ENCODE data around the gene ETS1.

Gene ETS1

GRCh38 chr11:128482512-128483191, 104.7 kb downstream of the ETS1 start:
- DNase-seq (ENCODE audit: low read depth in 2 of 2) = no peak

DNA sequence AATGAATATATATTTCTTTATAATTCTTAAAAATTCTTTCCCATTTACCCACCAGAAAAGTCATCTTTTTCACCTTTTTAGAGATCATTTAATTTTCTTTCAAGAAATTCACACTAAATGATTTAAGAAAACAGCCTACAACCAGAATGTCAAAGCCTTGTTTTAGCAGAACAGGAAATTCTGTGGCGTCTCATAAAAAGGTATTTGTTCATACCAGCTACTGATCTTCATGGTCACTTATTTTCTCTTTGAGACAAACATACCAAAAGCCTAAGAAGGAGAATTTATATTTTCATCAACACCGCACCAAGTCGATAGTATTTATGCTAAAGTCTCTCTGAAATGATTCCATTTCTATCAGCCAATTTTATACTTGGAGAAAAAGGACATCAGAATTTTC, 105.3 kb downstream of the ETS1 start:
- DNase-seq (ENCODE audit: low read depth in 2 of 2) = no peak

DNA sequence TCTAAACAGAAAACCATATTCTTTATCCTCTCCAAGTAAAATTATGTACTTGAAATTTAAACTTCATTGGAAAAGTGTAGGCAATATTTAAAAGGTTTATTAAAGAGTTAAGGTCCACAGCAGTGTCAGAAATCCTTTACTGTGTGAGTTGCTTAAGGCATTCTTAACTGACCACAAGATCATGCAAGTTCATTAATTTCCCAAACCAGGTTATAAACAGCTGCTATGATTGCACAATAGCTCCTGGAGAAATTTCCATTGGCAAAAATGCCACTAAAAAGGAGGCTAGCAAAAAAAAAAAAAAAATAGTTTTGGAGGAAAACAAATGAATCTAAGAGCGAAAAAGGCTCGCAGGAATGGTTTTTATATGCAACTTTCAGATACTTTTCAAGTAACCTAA, 106.2 kb downstream of the ETS1 start:
- no peak for DNase-seq (ENCODE audit: low read depth in 2 of 2)

- DNase-seq (ENCODE audit: low read depth in 2 of 2) = no peak
Measured at GRCh38 chr11:128480665-128481064, 106.7 kb downstream of the ETS1 start.

- DNase-seq (ENCODE audit: low read depth in 2 of 2) = no peak
Measured at GRCh38 chr11:128480066-128480465, 107.3 kb downstream of the ETS1 start.

- DNase-seq (ENCODE audit: low read depth in 2 of 2) = no peak
Measured at GRCh38 chr11:128479144-128479543, 108.2 kb downstream of the ETS1 start.

GRCh38 chr11:128478305-128478704, 109.1 kb downstream of the ETS1 start:
- DNase-seq (ENCODE audit: low read depth in 2 of 2) = no peak

DNA sequence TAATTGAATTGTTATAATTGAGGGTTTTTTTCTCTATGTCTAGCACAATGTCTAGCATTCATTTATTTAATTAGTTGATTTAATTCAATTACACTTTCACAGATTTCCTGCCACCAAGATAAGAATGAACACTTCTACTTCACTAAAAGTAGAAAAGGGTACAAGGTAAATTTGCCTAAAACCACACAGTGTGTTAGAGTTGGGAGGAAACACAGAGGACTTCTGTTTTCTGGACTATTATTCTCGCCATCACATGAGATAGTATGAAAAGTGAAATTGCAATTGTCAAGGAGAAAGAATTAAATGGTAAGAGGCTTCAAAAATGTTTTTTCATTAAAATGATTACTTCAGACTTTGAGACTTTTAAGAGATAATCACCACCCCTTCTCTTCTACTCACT, 109.5 kb downstream of the ETS1 start:
- DNase-seq (ENCODE audit: low read depth in 2 of 2) = no peak

DNA sequence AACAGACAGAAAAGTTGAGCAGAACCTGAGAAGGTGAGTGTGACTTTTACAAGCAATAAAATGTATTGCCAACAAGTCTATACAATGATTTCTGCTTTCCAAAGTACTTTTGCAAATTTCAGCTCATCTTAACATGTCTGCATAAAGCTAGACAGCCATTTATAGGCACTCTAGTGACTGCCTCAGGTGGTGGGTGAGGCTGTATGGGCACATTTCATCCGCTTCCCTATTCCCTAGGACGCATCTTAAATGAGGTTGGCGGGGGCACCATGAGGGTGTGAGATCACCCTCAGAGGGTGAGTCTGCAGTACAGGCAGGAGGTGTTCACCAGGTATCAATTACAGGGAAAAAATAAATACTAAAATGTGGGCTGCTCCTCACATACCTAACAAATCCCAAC, 110.1 kb downstream of the ETS1 start:
- DNase-seq (ENCODE audit: low read depth in 2 of 2) = no peak

DNA sequence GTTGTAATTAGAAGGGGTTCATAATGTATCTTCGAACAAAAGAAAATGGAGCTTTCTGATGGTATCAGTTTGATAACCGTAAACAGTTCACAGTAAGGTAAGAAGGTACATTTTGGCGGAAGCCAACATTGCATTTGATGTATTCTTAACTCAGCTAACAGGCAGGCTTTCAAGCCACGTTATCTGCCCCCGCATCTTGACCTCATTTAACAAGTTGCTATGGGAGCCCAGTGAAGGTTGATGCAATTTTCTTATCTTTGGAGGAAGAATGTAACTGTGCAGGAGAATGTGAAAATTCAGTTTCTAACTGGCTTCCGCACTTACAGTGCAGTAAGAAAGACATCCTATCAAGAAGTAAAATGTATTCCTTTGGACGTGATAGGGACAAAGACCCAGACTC, 110.6 kb downstream of the ETS1 start:
- no peak for DNase-seq (ENCODE audit: low read depth in 2 of 2)

DNA sequence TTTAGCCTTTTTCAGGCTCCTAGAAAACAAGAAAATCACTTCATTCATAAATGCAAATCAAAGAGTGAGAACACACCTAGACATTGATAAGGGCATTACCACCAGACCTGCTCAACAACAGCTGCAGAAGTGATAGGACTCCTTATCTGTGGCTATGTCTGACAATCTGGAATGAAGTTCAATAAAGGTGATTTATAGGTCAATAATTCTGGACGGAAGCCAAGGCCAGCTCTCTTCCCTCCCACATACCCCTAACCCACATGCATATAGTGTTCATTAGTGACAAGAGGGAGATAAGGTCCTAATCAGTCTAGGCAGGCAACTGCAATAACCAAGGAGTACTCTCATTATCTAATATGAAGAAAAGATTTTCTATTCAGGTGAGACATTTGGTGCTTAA, 111.3 kb downstream of the ETS1 start:
- no peak for DNase-seq (ENCODE audit: low read depth in 2 of 2)

DNA sequence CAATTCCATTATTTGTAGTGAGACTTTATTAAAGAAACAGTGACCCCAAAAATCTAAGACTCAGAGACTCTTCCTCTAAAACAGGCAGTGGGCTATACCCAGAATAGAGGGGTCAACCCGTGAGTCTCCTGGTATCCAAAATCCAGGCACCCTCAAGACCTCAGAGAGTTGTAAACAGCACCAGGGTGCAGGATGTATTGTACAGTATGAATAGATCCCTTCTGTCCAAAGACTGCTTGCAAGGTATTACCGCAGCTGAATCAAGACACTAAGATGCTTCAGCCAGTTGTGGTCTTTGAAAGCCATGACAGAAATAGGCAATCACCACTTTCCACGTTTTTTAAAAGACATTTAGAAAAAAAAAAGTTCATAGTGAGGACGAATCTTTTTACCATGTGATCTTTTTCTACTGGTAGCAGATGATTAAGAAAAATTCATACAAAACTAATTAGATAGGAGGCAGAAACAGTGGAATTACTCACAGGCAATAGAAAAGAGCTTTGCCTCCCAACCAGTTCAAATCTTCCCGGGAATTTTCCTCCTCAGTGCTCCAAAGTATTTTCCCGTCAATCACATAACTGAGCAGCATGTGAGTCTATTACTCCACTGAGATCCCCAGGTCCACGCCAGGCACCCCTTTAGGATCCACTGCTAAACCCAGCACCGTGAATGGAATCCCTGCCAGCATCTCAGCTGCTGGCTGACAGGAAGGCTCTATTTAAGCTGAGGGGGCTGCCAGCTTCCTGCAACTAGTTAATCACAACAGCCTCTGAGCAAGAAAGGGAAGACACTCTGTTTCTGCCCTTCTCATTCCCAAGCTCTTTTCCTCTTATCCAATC, 113.1 kb downstream of the ETS1 start:
- DNase-seq (ENCODE audit: low read depth in 2 of 2) = no peak

DNA sequence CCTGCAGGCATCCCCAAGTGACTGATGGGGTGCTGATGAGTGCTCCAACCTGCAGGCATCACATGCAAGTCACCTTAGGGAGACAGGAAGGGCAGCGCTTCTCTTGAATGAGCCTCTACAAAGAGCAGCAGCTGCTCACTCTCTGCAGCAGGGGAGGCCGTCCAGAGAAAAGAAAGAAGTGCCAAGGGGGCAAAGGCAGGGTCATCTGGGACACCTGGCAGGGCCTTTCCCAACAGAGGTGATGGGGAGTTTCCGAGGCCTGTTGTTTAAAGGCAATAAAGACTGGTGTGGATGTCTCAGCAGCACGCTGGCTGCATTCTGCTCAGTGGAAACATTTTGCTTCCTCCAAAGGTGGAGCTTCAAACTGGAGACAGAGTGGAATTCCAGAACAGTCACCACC, 113.7 kb downstream of the ETS1 start:
- no peak for DNase-seq (ENCODE audit: low read depth in 2 of 2)

GRCh38 chr11:128472128-128473089, 114.9 kb downstream of the ETS1 start:
- DNase-seq (ENCODE audit: low read depth in 2 of 2) = no peak

- peak in 1 of 2 experiments; percentile 47 for DNase-seq (ENCODE audit: low read depth in 2 of 2)
Measured at GRCh38 chr11:128471138-128471661, 116.2 kb downstream of the ETS1 start.

GRCh38 chr11:128470081-128470480, 117.3 kb downstream of the ETS1 start:
- DNase-seq (ENCODE audit: low read depth in 2 of 2) = no peak

DNA sequence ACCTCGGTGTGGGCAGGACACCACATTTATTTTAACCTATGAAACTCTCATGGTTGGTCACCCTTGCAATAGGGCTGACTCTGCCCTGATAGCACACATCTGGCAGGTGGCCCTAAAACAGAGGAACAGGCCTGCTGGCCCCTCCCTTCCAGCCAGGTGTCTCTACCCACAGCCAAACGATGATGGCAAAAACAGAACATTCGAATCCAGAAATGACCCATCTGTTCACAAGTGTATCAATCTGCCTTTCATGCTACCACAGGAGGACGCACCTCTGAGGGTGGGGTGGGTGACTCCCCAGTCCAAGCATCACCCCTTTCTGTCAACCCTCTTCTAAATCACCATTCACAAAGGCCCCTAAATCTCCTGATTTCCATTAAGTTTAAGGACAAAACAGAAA, 118.1 kb downstream of the ETS1 start:
- no peak for DNase-seq (ENCODE audit: low read depth in 2 of 2)

DNA sequence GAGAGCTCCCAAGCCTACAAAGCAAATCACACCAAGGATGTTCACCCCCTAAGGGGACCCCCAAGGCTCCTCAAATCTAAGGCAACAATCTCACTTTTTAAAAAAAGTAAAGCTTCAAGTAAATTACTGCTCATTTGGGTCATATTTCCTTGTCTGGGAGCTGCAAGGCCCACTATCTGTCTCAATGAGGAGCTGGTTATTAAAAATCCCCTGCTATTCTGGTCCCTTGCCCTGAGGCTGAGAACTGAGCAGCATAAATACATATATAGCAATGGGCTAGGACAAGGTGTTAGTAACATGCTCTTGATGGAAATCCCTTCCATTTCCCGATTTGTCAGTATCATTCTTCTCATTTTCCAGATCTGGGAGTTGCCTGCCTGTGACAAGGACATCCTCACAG, 119.2 kb downstream of the ETS1 start:
- DNase-seq (ENCODE audit: low read depth in 2 of 2) = no peak

- DNase-seq (ENCODE audit: low read depth in 2 of 2) = no peak
Measured at GRCh38 chr11:128467610-128468041, 119.7 kb downstream of the ETS1 start.

GRCh38 chr11:128467041-128467440, 120.3 kb downstream of the ETS1 start:
- DNase-seq (ENCODE audit: low read depth in 2 of 2) = no peak

- DNase-seq (ENCODE audit: low read depth in 2 of 2) = no peak
Measured at GRCh38 chr11:128465946-128466705, 121.2 kb downstream of the ETS1 start.
